KMS-11 (cell line): ENCODE results near the gene R3HDM2.

Experiments used
- H2AFZ ChIP-seq: fragments of 200-600 bp; sonication (generic); 2 replicates; pipeline ENCODE4 v1.6.1; 2016; ENCODE audit warnings: antibody characterized with exemption, mixed run types, low read depth
- H3K27ac ChIP-seq: fragments of 200-600 bp; sonication (generic); 2 replicates; pipeline ENCODE4 v1.6.1; 2016; ENCODE audit warnings: mild to moderate bottlenecking, mixed run types
- H3K27me3 ChIP-seq: fragments of 200-600 bp; sonication (generic); 2 replicates; pipeline ENCODE4 v1.6.1; 2017; ENCODE audit warnings: mild to moderate bottlenecking, low read depth, mixed run types, moderate library complexity; ENCODE audit not compliant: insufficient read depth
- H3K36me3 ChIP-seq: fragments of 200-600 bp; sonication (generic); 2 replicates; pipeline ENCODE4 v1.6.1; 2017; ENCODE audit warnings: mild to moderate bottlenecking, mixed run types; ENCODE audit not compliant: insufficient read depth
- H3K4me1 ChIP-seq: fragments of 200-600 bp; sonication (generic); 2 replicates; pipeline ENCODE4 v1.6.1; 2016; ENCODE audit warnings: mild to moderate bottlenecking, low read depth, mixed run types; ENCODE audit not compliant: poor library complexity, severe bottlenecking
- H3K4me2 ChIP-seq: fragments of 200-600 bp; sonication (generic); 2 replicates; pipeline ENCODE4 v1.7.0; 2016; ENCODE audit warnings: mild to moderate bottlenecking, mixed run types
- H3K4me3 ChIP-seq: fragments of 200-600 bp; sonication (generic); IDR thresholded peaks from 2 replicates; pipeline ENCODE4 v1.6.1; 2017; ENCODE audit warnings: low read depth, low read length, mixed read lengths; ENCODE audit not compliant: insufficient read depth
- H3K79me2 ChIP-seq: fragments of 200-600 bp; sonication (generic); 2 replicates; pipeline ENCODE4 v1.6.1; 2016; ENCODE audit warnings: low read depth, mixed run types; ENCODE audit not compliant: insufficient read depth
- H3K9ac ChIP-seq: fragments of 200-600 bp; sonication (generic); 2 replicates; pipeline ENCODE4 v1.6.1; 2016; ENCODE audit warnings: mild to moderate bottlenecking, mixed run types
- H4K20me1 ChIP-seq: fragments of 200-600 bp; sonication (generic); 2 replicates; pipeline ENCODE4 v1.6.1; 2016; ENCODE audit warnings: mild to moderate bottlenecking, mixed run types; ENCODE audit not compliant: insufficient read depth
- TF ChIP-seq, protein P1 (sequence below): fragments of 200-600 bp; sonication (generic); conservative IDR thresholded peaks from 2 replicates; pipeline ENCODE4 v1.6.1; 2017; ENCODE audit warnings: low read depth, mild to moderate bottlenecking, antibody characterized with exemption, low read length, moderate library complexity, mixed read lengths

R3HDM2 gene

GRCh38 chr12:57273516-57273915 is 157.3 kb downstream of the R3HDM2 start:
- Histone ChIP-seq H3K4me2 (no peak overlapping the region), H3K79me2 (no peaks in the 10 kb centered on the region), H3K27me3 (no peaks in the 10 kb centered on the region), H3K27ac (no peak overlapping the region), H2AFZ (no peak overlapping the region), H3K9ac (no peak overlapping the region), H3K4me3 (no peak overlapping the region), H3K4me1 (no peaks in the 10 kb centered on the region), H4K20me1 (no peaks in the 10 kb centered on the region), H3K36me3 (no peaks in the 10 kb centered on the region)
- TF ChIP-seq, protein P1, sequence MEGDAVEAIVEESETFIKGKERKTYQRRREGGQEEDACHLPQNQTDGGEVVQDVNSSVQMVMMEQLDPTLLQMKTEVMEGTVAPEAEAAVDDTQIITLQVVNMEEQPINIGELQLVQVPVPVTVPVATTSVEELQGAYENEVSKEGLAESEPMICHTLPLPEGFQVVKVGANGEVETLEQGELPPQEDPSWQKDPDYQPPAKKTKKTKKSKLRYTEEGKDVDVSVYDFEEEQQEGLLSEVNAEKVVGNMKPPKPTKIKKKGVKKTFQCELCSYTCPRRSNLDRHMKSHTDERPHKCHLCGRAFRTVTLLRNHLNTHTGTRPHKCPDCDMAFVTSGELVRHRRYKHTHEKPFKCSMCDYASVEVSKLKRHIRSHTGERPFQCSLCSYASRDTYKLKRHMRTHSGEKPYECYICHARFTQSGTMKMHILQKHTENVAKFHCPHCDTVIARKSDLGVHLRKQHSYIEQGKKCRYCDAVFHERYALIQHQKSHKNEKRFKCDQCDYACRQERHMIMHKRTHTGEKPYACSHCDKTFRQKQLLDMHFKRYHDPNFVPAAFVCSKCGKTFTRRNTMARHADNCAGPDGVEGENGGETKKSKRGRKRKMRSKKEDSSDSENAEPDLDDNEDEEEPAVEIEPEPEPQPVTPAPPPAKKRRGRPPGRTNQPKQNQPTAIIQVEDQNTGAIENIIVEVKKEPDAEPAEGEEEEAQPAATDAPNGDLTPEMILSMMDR, result no peak

DNA sequence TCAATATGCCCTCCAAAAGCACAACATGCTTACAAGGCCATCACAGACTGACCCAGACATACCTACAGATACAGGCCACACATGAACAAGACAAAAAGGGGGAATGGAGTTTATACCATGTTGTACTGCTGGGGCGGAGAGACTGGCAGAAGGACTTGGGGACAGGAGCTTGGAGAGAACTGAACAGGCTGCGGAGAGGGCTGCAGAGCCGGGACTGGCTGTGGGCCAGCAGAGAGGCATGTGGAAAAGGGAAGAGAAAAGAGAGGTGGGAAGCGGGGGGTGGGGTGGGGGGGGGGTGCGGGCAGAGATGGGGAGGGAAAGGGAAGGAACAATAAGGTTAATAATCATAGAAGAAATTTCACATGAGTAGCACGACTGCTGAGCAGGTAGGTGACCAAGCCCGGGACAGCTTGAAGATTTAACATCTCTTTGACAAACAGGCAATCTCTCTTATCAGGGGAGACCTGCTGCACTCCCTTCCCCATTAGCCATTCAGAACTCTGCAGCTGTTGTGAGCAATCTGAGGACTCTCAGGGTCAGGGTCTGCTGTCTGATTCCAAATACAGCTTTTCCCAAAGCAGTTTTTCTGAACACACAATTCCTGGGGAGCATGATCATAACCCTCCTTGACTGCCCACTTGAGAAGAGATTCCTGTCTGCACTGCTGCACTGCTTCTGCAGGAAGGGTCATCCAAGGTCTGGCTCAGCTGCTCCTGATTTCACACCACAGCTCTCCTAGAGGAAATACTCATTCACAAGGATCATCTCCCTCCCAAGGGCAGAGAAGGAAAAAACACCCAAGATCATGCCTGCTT is 158.3 kb downstream of the R3HDM2 start:
- H2AFZ ChIP-seq, result no peak overlapping the region
- no peak overlapping the region for H3K27ac ChIP-seq
- no peak overlapping the region for H3K9ac ChIP-seq
- H3K4me3 ChIP-seq, result no peak overlapping the region
- H3K4me1 ChIP-seq, result no peaks in the 10 kb centered on the region
- H3K4me2 ChIP-seq, result no peak overlapping the region
- no peaks in the 10 kb centered on the region for H3K36me3 ChIP-seq
- no peaks in the 10 kb centered on the region for H3K27me3 ChIP-seq
- TF ChIP-seq, protein P1, result no peak
- no peaks in the 10 kb centered on the region for H3K79me2 ChIP-seq
- H4K20me1 ChIP-seq, result no peaks in the 10 kb centered on the region

DNA sequence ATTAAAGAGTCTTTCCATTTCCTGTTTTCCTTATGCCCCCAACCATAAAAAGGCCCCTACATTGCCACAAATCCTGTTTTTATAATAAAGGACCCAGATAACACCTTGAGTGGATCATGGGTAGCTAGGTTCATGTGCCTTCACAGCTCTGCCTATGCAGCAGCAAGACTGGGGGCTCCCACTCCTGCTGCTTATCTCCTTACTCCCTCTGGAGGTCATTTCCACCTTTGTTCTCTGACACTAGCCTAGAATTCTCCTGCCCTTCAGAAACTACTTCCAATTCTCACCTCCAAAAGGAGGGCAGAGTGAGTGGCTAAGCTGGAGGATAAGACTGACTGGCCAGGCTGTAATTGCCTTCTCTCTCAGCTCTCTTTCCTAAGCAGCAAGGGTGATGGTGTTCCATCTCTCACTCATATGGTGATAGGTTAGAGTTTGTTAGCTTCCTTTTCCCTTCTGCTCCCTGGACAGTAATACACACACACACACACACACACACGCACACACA is 159.8 kb downstream of the R3HDM2 start:
- no peak overlapping the region for H2AFZ ChIP-seq
- TF ChIP-seq, protein P1, result 0 out of 2 replicates have a peak, but pooled peaks have one; percentile 20
- H3K27ac ChIP-seq, result no peak overlapping the region
- no peaks in the 10 kb centered on the region for H3K36me3 ChIP-seq
- H3K4me3 ChIP-seq, result no peak overlapping the region
- no peaks in the 10 kb centered on the region for H4K20me1 ChIP-seq
- H3K4me2 ChIP-seq, result no peak overlapping the region
- no peak overlapping the region for H3K9ac ChIP-seq
- H3K27me3 ChIP-seq, result no peaks in the 10 kb centered on the region
- no peaks in the 10 kb centered on the region for H3K4me1 ChIP-seq
- H3K79me2 ChIP-seq, result no peaks in the 10 kb centered on the region

DNA sequence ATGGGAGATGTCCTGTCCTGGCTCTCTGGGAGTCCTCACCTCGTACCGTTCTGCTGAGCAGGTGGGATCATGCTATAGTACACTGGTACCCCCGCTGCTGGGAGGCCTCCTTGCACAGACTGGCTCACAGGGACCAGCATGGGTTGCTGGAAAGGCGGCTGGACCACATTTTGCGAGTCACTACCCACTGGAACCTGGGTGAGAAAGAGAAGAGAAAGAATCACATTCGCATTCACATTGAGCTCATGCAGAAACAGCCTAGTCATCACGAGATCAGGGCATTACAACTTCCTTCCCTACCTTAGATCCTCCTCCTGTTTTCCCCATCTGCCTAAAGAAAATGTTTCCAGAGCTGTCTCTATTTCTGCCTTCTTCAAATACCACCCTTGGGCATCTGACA is 162.6 kb downstream of the R3HDM2 start:
- Histone ChIP-seq H2AFZ (no peak overlapping the region), H3K9ac (no peak overlapping the region), H3K4me2 (no peak overlapping the region), H3K4me3 (no peak overlapping the region), H4K20me1 (no peaks in the 10 kb centered on the region), H3K27ac (no peak overlapping the region), H3K79me2 (no peaks in the 10 kb centered on the region), H3K4me1 (peaks cover 6% of the 10 kb centered on the region), H3K27me3 (no peaks in the 10 kb centered on the region), H3K36me3 (no peaks in the 10 kb centered on the region)
- TF ChIP-seq, protein P1, result no peak
